NCI-H1417 (cell line): ENCODE measurements around the gene SIGLEC12.
"Not testable (repeated sequence)": the region's sequence is repeated elsewhere in the genome, so short reads cannot be mapped to it uniquely, and the experiment has no call there.

Source experiments
- DNase-seq, 3 experiments: peaks; one replicate each; lab custom pipeline; 2025; lab: John Stamatoyannopoulos, UW

SIGLEC12 gene

DNA sequence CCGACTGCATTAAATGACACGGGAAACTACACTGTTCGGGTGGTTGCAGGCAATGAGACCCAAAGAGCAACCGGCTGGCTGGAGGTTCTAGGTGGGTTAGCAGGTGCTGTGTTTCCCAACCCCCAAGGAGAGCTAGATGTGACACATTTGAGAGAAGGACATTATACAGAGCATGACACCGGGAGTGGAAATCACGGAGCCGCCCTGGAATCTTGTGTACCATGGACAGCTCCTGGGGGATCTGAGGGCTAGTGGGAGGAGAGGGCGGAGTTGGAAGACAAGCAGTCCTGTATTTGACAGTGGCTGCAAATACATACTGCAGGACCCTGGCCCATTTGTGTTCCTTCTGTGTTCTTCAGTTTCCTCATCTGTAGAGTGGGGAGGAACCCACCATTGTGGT, 21.0 kb downstream of the SIGLEC12 start:
- no peak for DNase-seq

GRCh38 chr19:51479531-51480331, 21.9 kb downstream of the SIGLEC12 start:
- DNase-seq = no peak

DNA sequence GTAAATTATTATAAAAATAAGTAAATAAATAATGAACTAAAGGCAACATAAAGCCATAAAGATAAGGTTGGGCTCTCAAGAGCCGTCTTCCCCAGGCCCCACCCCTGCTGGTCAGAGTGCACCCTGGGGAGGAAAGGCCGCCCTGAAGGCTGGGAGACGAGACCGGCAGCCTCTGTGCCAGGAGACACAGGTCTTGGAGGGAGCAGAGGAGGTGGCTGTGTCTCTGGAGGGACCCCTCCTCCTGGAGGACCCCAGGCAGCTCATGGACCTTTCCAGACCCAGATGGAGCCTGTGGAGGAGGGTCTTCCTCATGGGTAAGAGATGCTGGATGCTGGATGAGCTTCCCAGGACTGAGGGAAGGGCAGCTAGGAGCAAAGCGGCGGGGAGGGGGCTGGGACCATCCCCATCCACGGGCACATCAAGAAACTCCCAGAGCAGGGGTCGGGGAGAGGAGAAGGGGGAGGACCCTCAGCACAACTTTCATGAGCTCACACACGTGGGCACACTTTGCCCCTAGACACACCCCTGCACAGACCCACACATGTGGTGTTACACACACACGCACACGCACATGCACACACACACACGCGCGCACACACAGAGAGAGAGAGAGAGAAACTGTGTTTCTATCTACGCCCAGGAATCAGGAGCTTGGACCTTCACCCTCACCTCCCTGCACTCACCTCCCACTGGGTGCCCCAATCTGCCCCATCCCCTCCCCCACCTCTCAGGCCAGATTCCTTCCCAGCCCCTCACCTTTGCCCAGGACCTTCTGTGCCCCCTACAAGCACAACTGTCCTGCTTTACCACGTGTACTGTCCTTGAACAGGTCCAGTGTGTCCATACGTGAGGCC, 23.0 kb downstream of the SIGLEC12 start, which contains the start of gene CEACAM18:
Gene CEACAM18 (plus strand): TSS at position 159 of the 854 bp plus-strand sequence.
- no peak for DNase-seq

DNA sequence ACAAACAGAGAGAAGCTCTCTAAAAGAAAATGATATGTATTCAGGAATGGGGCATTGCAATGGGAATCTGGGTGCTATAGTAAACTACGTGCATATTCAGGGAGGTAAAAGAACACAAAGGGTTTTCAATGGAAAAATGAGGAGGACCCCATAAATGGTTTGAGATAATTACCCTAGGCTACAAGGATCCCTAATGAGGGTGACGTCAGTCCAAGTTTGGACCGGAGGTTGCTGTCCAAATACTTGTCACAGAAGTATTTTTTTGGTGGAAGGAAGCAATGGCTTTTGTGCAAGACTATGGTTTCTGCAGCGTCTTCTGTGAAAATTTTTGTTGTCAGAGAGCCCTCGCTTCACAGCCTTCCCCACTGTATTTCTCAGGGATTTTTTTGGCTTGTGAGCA, 24.3 kb downstream of the SIGLEC12 start:
- no peak for DNase-seq

DNA sequence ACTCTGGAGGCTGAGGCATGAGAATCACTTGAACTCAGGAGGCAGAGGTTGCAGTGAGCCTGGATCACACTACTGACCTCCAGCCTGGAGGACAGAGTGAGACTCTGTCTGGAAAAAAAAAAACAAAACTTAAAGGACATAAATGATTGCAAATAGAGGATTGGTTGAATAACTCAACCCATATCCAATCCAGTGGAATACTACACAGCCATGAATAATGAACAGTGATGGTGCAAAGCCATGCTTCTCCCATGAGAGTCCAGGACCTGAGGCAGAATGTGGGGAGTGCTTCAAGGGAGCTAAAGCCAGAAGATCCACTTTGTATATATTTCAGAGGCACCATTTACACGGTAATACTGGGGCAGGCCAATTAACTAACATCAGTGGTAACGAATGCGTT, 25.4 kb downstream of the SIGLEC12 start:
- DNase-seq = no peak

- peak; percentile 31 to 71 (median 58) for DNase-seq
Measured at GRCh38 chr19:51473009-51473707, 28.4 kb downstream of the SIGLEC12 start.

DNA sequence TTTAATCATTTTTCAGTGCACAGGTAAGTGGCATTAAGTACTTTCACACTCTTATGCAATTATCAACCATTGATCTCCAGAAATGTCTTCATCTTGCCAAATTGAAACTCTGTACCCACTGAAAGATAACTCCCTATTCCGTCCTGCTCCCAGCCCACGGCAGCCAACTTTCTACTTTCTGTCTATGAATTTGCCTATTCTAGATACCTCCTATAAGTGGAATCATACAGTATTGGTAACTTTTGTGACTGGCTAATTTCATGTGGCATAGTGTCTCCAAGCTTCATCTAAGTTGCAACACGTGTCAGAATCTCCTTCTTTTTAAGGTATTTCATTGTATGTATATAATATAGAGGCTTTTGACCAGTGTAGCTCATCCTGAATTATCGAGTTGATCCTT, 29.0 kb downstream of the SIGLEC12 start:
- no peak for DNase-seq

DNA sequence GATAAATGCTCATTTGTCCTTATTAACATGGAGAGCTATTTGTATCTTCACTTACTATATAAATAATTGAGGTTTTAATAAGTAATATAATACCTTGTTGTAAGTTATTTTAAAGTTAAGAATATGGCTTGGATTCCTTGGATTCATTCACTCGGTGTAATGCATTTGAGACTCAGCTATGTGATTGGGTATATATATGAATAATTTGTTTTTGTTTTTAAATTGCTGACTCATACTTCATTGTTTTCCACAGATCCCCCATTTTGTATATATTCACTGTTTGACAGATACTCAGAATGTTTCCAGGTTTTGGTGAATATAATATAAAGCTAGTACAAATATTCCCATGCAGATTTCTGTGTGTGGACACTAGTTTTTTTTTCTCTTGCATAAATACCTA, 30.1 kb downstream of the SIGLEC12 start:
- no peak for DNase-seq

GRCh38 chr19:51470966-51471365, 30.6 kb downstream of the SIGLEC12 start:
- no peak for DNase-seq

- no peak for DNase-seq
Measured at GRCh38 chr19:51469629-51470028, 32.0 kb downstream of the SIGLEC12 start.

GRCh38 chr19:51469162-51469561, 32.4 kb downstream of the SIGLEC12 start:
- DNase-seq = no peak

GRCh38 chr19:51468545-51468920, 33.1 kb downstream of the SIGLEC12 start:
- DNase-seq = no peak

- no peak for DNase-seq
Measured at GRCh38 chr19:51467864-51468544, 33.6 kb downstream of the SIGLEC12 start.

GRCh38 chr19:51466723-51467122, 34.9 kb downstream of the SIGLEC12 start:
- DNase-seq = no peak

GRCh38 chr19:51463976-51464581, 37.5 kb downstream of the SIGLEC12 start:
- not testable (repeated sequence) for DNase-seq

- no peak for DNase-seq
Measured at GRCh38 chr19:51462681-51463080, 38.9 kb downstream of the SIGLEC12 start.

DNA sequence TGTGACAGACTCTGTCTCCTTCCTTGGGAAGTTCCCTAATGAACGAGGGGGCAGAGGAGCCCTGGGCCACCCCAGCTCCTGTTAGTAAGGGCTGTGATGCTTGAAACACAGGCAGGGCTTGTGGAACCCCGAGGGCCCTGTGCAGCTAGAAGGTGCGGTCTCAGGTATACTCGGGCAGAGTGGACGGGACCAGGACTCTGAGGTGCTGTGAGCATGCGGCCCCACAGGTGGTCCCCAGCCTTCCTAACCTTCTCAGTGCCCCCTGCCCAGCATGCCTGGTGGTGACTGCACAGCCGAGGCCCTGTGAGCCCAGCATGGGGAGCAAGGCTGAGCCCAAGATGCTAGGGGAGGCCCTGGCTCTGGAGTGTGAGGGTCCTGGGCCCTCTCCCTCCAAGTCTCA, 39.3 kb downstream of the SIGLEC12 start:
- DNase-seq = no peak

GRCh38 chr19:51461723-51462161, 39.9 kb downstream of the SIGLEC12 start:
- DNase-seq = no peak

DNA sequence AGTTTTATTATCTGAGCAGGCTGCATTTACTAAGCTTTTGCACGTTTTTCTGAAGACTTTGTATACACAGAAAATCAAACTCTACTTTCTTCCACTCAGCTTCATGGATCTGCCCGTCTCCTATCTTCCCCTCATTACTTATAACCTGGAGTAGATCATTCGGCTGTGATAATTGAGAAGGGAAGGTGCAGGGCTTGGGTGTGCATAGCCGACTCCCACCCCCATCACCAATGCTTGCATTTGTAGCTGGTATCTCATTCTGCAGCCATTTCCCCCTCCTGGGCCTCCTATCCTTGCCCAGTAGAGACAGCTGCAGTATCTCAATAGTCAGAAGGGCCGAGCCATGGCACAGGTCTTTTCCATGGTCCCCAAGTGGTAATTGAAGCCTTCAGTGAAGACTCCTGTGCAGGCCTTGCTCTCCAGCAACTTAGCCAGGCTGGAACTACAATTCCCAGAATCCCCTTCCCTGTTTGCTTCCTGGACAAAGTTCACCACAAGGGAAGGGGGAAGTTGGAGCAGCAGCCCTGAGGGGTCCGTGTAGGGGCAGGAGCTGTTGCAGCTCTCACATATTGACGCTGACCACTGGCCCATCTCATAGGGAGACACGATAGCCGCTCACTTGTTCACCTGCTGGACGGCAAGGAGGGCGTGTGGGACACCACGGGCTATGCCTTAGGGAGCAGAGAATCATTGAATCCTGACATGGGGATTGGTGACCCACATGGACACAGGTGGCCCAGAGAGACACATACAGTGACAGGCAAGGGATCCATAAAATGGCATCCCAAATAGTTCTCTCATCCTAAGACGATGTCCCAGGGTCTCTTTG, 41.2 kb downstream of the SIGLEC12 start:
- DNase-seq = no peak

DNA sequence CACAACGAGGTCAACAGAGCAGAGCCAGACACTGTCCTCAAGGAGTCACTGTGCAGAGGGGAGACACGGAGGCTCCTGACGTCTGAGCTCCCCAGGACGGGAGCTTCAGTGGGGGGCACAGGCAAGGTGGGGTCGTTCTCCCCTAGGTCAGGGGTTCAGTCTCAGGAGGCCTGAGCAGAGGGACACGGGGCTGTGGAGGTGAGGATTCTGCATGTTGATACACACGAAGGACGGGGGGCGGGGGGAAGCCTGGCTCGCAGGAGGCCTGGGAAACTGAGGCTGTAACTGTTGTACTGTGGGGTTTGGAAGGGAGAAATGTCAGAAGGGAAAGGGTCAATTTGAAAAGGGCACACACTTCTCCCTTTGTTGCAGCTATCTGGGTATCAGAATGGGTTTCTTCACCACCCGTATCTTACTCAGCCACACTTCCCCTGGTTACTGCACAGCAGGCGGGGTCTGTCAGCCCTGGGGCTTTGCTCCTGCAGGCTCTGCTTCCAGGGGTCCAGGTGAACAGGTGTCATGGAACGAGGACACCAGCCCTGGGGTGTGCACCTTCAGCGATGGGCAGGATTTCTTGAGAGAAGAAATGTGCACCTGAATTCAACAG, 42.6 kb downstream of the SIGLEC12 start:
- DNase-seq = no peak
